Measurements from ENCODE around the gene PDGFD.

The PDGFD gene

GRCh38 chr11:104092744-104093143, 71.2 kb downstream of the PDGFD start:
- no peak for DNase-seq

DNA sequence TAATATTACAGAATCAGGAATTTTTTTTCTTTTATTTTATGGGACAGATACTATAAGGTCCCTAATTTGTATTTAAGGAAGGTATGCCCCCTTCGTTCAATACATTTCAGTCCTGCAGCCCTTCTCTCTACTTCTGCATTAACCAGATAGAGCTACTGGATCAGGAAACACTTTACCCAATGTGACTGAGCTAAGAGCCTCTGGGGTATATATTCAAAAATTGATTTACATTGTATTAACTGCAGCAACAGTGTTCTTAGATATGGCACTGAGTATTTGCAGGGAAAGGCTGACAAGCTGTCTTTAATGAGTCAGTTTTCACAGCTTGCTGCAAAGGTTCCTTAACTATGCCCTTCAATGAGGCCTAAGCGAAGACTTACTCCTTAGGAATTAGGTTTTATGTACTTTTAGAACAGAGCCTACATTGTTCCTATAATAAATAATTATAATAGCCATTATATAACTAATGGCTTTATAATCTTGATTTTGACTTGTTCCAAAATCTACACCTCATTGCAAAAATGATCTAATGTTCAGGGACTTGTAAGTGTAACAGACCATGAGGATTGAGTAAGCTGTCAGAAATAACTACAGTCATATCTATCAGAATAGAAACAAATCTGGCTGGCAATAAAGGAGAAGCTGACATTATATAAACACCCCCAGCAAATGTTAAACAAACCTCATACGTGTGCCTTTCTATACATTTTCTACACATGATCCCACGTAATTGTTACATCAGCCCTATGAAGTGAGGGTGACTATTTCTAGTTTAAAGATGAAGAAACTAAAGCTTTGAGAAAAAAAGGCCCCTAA, 72.5 kb downstream of the PDGFD start:
- no peak for DNase-seq

DNA sequence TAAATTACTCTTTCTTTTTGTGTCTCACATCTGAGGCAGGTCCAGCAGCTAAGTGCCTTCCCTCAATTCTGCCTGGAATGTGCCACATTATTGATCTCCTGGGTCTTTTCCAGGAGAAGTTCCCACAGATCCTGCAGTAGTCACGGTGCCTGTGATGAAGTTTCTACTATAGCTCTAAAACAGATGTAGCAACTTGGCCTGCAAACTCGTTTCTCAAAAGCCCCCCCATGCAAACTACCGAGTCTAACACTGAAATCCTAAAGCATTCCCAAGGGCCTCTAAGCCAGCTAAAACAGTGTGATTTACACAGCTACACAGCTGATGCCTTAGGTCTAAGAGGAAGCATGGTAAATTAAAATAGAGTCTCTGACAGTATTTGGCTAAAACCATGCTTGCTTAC, 73.2 kb downstream of the PDGFD start:
- no peak for DNase-seq

DNA sequence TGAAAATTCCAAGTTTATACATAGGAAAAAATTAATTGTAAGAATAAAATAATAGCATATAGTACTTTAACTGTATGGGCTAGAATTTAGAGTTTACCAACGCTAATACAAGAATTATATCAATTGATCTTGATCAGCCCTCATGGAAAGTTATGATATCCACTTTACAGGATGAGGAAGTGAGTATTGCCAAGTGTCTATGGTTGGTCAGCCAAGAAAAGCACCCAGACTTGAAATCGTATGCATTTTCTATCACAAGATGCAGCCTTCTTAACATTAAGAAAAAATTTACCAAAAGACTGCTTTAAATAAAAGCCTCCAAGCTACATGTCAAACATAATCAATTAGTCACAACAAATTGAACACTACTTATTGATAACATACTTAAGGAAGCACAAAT, 74.5 kb downstream of the PDGFD start:
- DNase-seq: no peak

GRCh38 chr11:104086621-104087020, 77.3 kb downstream of the PDGFD start:
- DNase-seq: no peak

DNA sequence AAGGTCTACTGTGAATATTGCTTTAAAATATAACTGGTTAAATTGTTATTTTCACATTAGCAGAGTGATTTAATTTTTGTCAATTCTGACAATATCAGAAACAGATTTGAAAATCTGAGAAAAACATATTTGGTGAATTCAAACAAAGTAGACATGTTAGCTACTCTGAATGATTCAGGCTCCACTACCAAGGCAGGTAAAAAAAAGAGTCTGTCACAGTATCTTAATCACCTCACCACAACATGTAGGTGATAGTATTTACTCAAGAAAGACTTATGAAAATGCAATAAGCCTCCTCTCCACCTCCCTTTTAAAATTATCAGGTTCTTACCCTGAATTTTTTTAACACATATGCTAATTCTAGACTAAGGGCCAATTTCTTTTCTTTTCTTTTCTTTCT, 85.0 kb downstream of the PDGFD start:
- DNase-seq: no peak

DNA sequence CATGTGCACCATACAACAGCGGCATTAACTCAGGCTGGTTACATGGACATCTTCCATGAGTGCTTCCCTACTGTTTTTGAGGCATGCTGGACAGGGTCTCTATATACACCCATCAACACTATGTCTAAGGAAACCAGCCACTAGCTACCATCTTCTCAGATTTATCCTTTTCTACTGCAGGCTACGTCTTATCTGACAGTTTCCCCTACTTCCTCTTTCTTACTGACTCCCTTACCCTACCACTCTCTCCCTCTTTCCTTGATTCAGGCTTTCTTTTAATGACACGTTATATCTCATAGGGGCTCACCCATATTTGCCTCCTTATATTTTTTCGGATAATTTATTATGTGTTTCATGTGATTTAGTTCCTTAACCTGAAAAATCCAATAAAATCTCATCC, 85.7 kb downstream of the PDGFD start:
- DNase-seq: no peak

GRCh38 chr11:104076455-104076854, 87.5 kb downstream of the PDGFD start:
- DNase-seq: no peak

GRCh38 chr11:104075706-104076105, 88.2 kb downstream of the PDGFD start:
- no peak for DNase-seq

- no peak for DNase-seq
Observed at GRCh38 chr11:104075091-104075490, 88.9 kb downstream of the PDGFD start.

- DNase-seq: no peak
Observed at GRCh38 chr11:104073950-104074705, 89.8 kb downstream of the PDGFD start.

- no peak for DNase-seq
Observed at GRCh38 chr11:104067534-104067933, 96.4 kb downstream of the PDGFD start.

DNA sequence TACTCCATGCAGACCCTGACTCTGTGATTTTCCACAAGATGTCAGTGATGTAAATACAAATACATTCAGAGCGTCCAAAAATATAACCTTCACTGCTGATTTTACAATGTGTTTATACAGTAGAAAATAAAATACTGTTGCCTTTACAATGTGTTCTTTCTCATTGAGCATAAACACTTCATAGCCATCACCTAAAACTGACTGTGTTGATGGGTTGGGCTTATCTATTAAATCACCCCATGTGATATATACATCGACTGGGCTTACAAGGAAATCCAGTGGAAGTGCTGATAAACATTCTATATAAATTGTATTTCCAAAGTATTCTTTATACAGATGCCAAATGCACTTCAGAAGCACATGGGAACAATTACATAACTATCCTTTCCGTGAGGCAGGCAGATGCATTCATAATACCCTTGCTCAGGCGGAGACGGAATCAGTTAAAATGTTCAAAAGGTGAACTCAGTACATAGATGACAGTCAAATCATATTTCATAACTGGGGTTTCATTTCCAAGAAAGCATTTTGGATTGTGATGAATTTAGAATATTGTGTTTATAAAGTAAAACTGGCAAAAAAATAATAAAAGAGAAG, 99.8 kb downstream of the PDGFD start:
- no peak for DNase-seq

DNA sequence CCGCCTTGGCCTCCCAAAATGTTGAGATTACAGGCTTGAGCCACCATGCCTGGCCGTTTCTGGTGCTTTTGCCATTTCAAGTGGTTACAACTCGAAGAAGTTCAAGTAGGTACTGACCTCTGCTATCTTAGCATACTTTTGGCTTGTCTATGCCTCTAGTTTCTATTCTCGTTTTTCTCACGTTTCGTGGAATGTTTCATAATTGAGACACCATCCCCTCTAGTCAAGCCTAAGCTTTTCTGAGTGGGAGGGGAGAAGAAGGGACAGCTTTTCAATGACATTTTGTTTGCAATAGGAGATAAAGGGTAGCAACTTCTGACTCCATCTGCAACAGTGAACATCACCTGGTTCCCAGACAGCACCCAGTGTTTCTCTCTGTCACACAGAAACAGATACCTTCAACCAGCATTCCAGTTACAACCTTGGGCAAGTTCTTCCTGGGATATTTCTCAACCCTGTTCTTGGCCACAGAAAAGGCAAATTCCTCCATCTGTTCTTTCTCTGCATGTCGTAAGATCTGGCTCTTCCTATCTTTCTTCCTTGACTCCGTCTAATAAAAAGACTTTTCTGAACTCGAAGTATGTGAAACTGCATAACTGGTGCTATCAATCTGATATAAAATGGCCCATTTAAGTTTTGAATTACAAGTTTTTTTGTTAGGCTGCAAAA, 102.0 kb downstream of the PDGFD start:
- DNase-seq: no peak

DNA sequence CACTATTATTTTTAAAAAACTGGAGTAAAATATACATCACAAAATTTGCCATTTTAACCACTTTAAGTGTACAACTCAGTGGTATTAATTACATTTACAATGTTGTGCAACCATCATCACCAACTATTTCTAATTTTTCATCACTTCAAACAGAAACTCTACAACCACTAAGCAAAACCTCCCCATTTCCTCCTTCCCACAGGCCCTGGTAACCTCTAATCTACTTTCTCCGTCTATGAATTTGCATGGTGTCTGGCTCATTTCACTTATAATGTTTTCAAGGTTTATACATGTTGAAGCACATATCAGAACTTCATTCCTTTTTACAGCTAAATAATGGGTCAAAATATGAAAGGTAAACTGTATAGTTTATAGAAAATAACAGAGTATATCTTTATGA, 103.1 kb downstream of the PDGFD start:
- no peak for DNase-seq

GRCh38 chr11:104060004-104060794, 103.7 kb downstream of the PDGFD start:
- DNase-seq: no peak

GRCh38 chr11:104058680-104059079, 105.3 kb downstream of the PDGFD start:
- no peak for DNase-seq

DNA sequence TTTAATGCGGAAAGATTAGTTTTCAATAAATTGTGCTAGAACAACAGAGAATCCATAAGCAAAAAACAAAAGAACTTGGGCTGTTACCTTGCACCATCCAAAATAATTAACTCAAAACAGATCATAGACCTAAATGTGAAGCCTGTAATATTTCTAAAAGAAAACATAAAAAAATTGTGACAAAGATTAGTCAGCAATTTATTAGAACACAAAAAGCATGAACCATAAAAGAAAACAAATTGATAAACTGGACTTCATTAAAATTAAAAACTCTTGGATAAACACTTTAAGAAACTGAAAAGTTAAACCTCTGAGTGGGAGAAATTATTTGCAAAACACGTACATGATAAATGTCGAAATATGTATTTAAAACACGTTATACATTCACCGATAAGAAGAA, 106.0 kb downstream of the PDGFD start:
- no peak for DNase-seq

- DNase-seq: no peak
Observed at GRCh38 chr11:104055596-104055995, 108.4 kb downstream of the PDGFD start.

GRCh38 chr11:104054911-104055529, 108.9 kb downstream of the PDGFD start:
- DNase-seq: no peak

GRCh38 chr11:104053743-104054478, 110.0 kb downstream of the PDGFD start:
- no peak for DNase-seq

Data from NCI-H1436 treated with DMSO at 0.1 percent for 48 hours (cell line).